Prostate gland (tissue), 2 donors: ENCODE measurements around the gene DIPK1A. TPM values are rescaled to one million over a fixed set of nuclear protein-coding genes. Genes with fewer than 3 reads are reported as not detected.
A peak's percentile ranks its signal among the peaks of the same experiment; 100 is the strongest.

Experiments used
- DNase-seq: peaks from one replicate; pipeline ENCODE4 v3.0.0-alpha.2; 2019; ENCODE audit warnings: low spot score
- H3K27ac ChIP-seq, 2 donors: fragments of 200-600 bp; sonication (generic); 2 replicates each; pipeline ENCODE4 v1.5.1; 2017 to 2019
- H3K27me3 ChIP-seq: fragments of 200-600 bp; sonication (generic); replicated peaks from 2 replicates; pipeline ENCODE4 v1.5.1; 2019; ENCODE audit not compliant: insufficient read depth
- H3K36me3 ChIP-seq, 2 donors: fragments of 200-600 bp; sonication (generic); 1 replicate in 1 of 2; 2 replicates in 1 of 2; pipeline versions ENCODE4 v1.5.1 to v1.8.1; 2017 to 2019
- H3K4me1 ChIP-seq: fragments of 200-600 bp; sonication (generic); replicated peaks from 2 replicates; pipeline ENCODE4 v1.5.1; 2019
- H3K4me3 ChIP-seq, 2 donors: fragments of 200-600 bp; sonication (generic); 2 replicates each; pipeline ENCODE4 v1.5.1; 2017 to 2019
- H3K9me3 ChIP-seq: fragments of 200-600 bp; sonication (generic); 2 replicates; pipeline ENCODE4 v1.5.1; 2017
- CTCF ChIP-seq, 4 experiments: fragments of 200-600 bp in 2 of 4; fragments of 450-650 bp in 2 of 4; sonication (generic) in 2 of 4; IDR thresholded peaks; 1 replicate in 3 of 4; 2 replicates in 1 of 4; pipeline ENCODE4 v1.5.1; 2016 to 2019; ENCODE audit warnings: antibody characterized with exemption in 4 of 4, mild to moderate bottlenecking in 2 of 4, moderate library complexity in 2 of 4
- POLR2A ChIP-seq: fragments of 450-650 bp; IDR thresholded peaks from one replicate; pipeline ENCODE4 v1.6.1; 2016; ENCODE audit warnings: antibody characterized with exemption, mild to moderate bottlenecking
- POLR2AphosphoS5 ChIP-seq: sonication (generic); formaldehyde crosslinking; IDR thresholded peaks from one replicate; pipeline ENCODE4 v1.6.1; 2017; ENCODE audit warnings: antibody characterized with exemption
- WGBS: methylation state at CpG from one replicate; pipeline ENCODE4 v1.1.5; 2018; 5-methylcytosine and 5-hydroxymethylcytosine counted together
- intact Hi-C: fragments of 100-400 bp; cut with DNase I; formaldehyde crosslinking; loops from one replicate; pipeline ENCODE4 v1.14.2; 2022
- total RNA-seq, 2 donors: library from RNA; depleted of rRNA; stranded (reverse); fragments of >200 nt; gene quantifications; one replicate each; pipeline ENCODE4 v1.1.0, GENCODE V29; 2016

Gene DIPK1A
- total RNA-seq, 2 donors from 2014 or later, result 9.2 to 22.2 TPM

- Histone ChIP-seq H3K4me3 (no peak overlapping the region), H3K9me3 (no peaks in the 10 kb centered on the region), H3K4me1 (no peaks in the 10 kb centered on the region), H3K27ac (no peak overlapping the region), H3K36me3 (no peaks in the 10 kb centered on the region), H3K27me3 (no peaks in the 10 kb centered on the region)
- intact Hi-C loops, result no loop called here
- no peak for TF ChIP-seq CTCF (IDR thresholded peaks at IDR 0.05)
- no peak for TF ChIP-seq POLR2A
- no peak for TF ChIP-seq POLR2AphosphoS5
- no peak for DNase-seq
- WGBS, result 94% methylated on average over 5 of the region's 5 CpGs
These were observed 37.6 kb upstream of the DIPK1A start for GRCh38 chr1:92998821-92999220.

GRCh38 chr1:92995441-92996430, 34.5 kb upstream of the DIPK1A start:
- no peaks in the 10 kb centered on the region for H3K9me3 ChIP-seq
- H3K4me3 ChIP-seq, result no peak overlapping the region
- H3K27ac ChIP-seq, result no peak overlapping the region
- WGBS, result 80% methylated on average over 8 of the region's 8 CpGs
- DNase-seq, result peak; percentile 14
- TF ChIP-seq CTCF (IDR thresholded peaks at IDR 0.05), result no peak
- TF ChIP-seq POLR2AphosphoS5, result peak; percentile 57
- H3K36me3 ChIP-seq, result no peaks in the 10 kb centered on the region
- H3K4me1 ChIP-seq, result no peaks in the 10 kb centered on the region
- no peaks in the 10 kb centered on the region for H3K27me3 ChIP-seq
- intact Hi-C loops, result no loop called here

GRCh38 chr1:92994105-92994712, 32.9 kb upstream of the DIPK1A start:
- H3K27ac ChIP-seq, result no peak overlapping the region
- H3K4me3 ChIP-seq, result no peak overlapping the region
- peak; percentile 88 for DNase-seq
- 59% methylated on average over 5 of the region's 5 CpGs for WGBS
- no peaks in the 10 kb centered on the region for H3K27me3 ChIP-seq
- no peak for TF ChIP-seq POLR2A
- peak; percentile 56 for TF ChIP-seq POLR2AphosphoS5
- TF ChIP-seq CTCF (IDR thresholded peaks at IDR 0.05), result peak; percentile 77 to 95 (median 88)
- no peaks in the 10 kb centered on the region for H3K36me3 ChIP-seq
- intact Hi-C loops, result loop anchor here (1.0 kb wide), 1 partner anchor 135 kb away; no protein-coding TSS in a partner anchor
- no peaks in the 10 kb centered on the region for H3K4me1 ChIP-seq
- no peaks in the 10 kb centered on the region for H3K9me3 ChIP-seq

- Histone ChIP-seq H3K9me3 (no peaks in the 10 kb centered on the region), H3K4me3 (no peak overlapping the region), H3K4me1 (no peaks in the 10 kb centered on the region), H3K27me3 (no peaks in the 10 kb centered on the region), H3K36me3 (no peaks in the 10 kb centered on the region), H3K27ac (no peak overlapping the region)
- intact Hi-C loops, result no loop called here
- TF ChIP-seq POLR2A (no peak), CTCF (IDR thresholded peaks at IDR 0.05) (no peak), POLR2AphosphoS5 (no peak)
- WGBS, result 93% methylated on average over 1 of the region's 1 CpG
- DNase-seq, result no peak
These were observed 32.3 kb upstream of the DIPK1A start for GRCh38 chr1:92993581-92993980.
